Adrenal gland (tissue), 12 donors: Measurements from ENCODE around the gene DOCK7. TPM values are rescaled to one million over a fixed set of nuclear protein-coding genes. Genes with fewer than 3 reads are reported as not detected.

Experiments
- DNase-seq, 7 donors: peaks; one replicate each; pipeline ENCODE4 v3.0.0-alpha.2; 2019 to 2020
- H3K27ac ChIP-seq, 5 donors: fragments of 200-600 bp; sonication (generic) in 4 of 5; 1 replicate in 3 of 5; 2 replicates in 2 of 5; pipeline versions ENCODE4 v1.5.1 to v1.8.0; 2016 to 2020; ENCODE audit warnings: mild to moderate bottlenecking in 1 of 5
- H3K27me3 ChIP-seq: fragments of 200-600 bp; 2 replicates; pipeline ENCODE4 v1.8.0; 2021
- H3K36me3 ChIP-seq, 2 donors: fragments of 200-600 bp; replicated peaks in 1 of 2; 1 replicate in 1 of 2; 2 replicates in 1 of 2; pipeline versions ENCODE4 v1.5.1 to v1.8.0; 2018 to 2022
- H3K4me1 ChIP-seq, 2 donors: fragments of 200-600 bp; replicated peaks in 1 of 2; 1 replicate in 1 of 2; 2 replicates in 1 of 2; pipeline versions ENCODE4 v1.5.1 to v1.8.0; 2018 to 2021
- H3K4me3 ChIP-seq, 4 donors: fragments of 200-600 bp; sonication (generic) in 3 of 4; one replicate each; pipeline ENCODE4 v1.5.1; 2016 to 2018
- H3K9me3 ChIP-seq, 3 donors: fragments of 200-600 bp; sonication (generic) in 1 of 3; replicated peaks in 1 of 3; 1 replicate in 2 of 3; 2 replicates in 1 of 3; pipeline versions ENCODE4 v1.5.1 to v1.8.0; 2016 to 2021
- POLR2A ChIP-seq, 2 donors: fragments of 450-650 bp; IDR thresholded peaks; one replicate each; pipeline ENCODE4 v1.6.1; 2017; ENCODE audit warnings: antibody characterized with exemption in 2 of 2, mild to moderate bottlenecking in 2 of 2, moderate library complexity in 1 of 2
- WGBS, 4 donors: extraction: QIAGEN DNeasy Blood & Tissue Kit in 2 of 4; methylation state at CpG; one replicate each; pipeline versions ENCODE4 v1.1.5 to v1.1.7; 2013 to 2017; 5-methylcytosine and 5-hydroxymethylcytosine counted together
- intact Hi-C, 2 donors: fragments of 100-400 bp; cut with DNase I; formaldehyde crosslinking; loops; one replicate each; pipeline versions ENCODE4 v1.14.1 to v1.15.0; 2022 to 2023
- polyA plus RNA-seq, 3 donors: library from polyadenylated mRNA; stranded (reverse); fragments of 200-250 nt in 2 of 3; fragments of 350-450 nt in 1 of 3; fragmentation: Illumina TruSeq in 1 of 3; extraction: RNeasy Lipid Tissue Mini Kit (QIAGEN cat#74804) in 1 of 3; gene quantifications; one replicate each; pipeline ENCODE4 v1.2.3, GENCODE V29; 2013 to 2014
- total RNA-seq, 9 donors: library from RNA; depleted of rRNA in 4 of 9; stranded (reverse); fragments of >200 nt in 4 of 9; fragments of 120-200 nt in 1 of 9; fragmentation: NEBNext Ultra II Directional in 1 of 9; extraction: Animal tissue kit (Norgen Biotek cat#: 25700) in 1 of 9; gene quantifications; one replicate each; pipeline versions ENCODE4 v1.1.0 to v1.2.4, GENCODE V29; 2013 to 2023
- TF ChIP-seq, protein P1 (sequence below), 6 experiments: fragments of 450-650 bp in 4 of 6; fragments of 200-600 bp in 2 of 6; sonication (generic) in 1 of 6; IDR thresholded peaks; 1 replicate in 5 of 6; 2 replicates in 1 of 6; pipeline versions ENCODE4 v1.5.1 to v1.8.0; 2016 to 2021; ENCODE audit warnings: antibody characterized with exemption in 6 of 6, mild to moderate bottlenecking in 2 of 6, moderate library complexity in 1 of 6
- donor health status: healthy with polysubstance abuse.
- donor health status: Bipolar disorder and iron deficiency.
- donor health status: DM: yes; HTN: yes; CAD: no.
- donor health status: DM: no; HTN: no; CAD: no.
- donor health status: DM: no; HTN: no; CAD: no.
- donor health status: DM: yes; HTN: yes; CAD: no.

DOCK7 gene
- total and polyA plus RNA-seq, 12 donors: 4.7 to 43.0 (median 22.7) TPM

DNA sequence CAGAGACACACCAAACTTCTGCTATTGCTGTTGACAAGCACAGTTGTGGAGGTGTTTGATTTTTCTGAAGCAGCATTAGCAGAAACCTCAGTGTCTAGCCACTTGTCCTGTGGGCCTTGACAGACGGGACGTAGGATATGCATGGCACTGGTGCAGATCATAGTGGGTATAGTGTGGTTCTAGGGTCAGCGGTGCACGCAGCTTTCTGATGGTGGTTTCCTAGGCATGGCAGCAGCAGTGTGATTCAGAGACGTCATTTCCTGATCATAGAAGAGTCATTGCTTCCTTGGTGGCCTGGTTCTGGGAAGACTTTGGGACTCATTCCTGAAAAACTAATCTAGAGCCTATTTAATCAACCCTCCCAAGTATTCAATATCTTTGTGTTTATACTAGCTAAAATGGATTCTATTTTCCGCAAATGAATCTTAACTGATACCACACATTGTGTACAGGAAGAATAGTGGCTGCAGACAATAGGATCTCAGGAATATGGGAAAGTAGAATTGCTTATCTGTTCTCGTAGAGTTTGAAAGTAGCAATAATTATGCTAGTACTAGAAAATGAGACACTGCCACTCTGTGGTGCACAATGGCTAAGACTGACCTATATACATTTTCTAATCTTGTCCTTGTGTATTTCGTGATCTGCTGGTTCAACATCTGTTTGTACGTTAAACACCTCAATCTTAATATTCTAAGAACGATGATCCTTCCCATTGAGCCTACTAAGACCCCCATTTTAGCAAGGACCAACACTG is 254.1 kb downstream of the DOCK7 start:
- H3K4me1 ChIP-seq: peaks cover 9 to 17% of the 10 kb centered on the region in 2 donors
- no peaks in the 10 kb centered on the region for H3K9me3 ChIP-seq
- intact Hi-C loops: no loop called here
- no peak for DNase-seq
- H3K36me3 ChIP-seq: no peaks in the 10 kb centered on the region
- H3K27me3 ChIP-seq: no peaks in the 10 kb centered on the region
- no peak overlapping the region for H3K27ac ChIP-seq
- H3K4me3 ChIP-seq: no peak overlapping the region
- TF ChIP-seq, protein P1, sequence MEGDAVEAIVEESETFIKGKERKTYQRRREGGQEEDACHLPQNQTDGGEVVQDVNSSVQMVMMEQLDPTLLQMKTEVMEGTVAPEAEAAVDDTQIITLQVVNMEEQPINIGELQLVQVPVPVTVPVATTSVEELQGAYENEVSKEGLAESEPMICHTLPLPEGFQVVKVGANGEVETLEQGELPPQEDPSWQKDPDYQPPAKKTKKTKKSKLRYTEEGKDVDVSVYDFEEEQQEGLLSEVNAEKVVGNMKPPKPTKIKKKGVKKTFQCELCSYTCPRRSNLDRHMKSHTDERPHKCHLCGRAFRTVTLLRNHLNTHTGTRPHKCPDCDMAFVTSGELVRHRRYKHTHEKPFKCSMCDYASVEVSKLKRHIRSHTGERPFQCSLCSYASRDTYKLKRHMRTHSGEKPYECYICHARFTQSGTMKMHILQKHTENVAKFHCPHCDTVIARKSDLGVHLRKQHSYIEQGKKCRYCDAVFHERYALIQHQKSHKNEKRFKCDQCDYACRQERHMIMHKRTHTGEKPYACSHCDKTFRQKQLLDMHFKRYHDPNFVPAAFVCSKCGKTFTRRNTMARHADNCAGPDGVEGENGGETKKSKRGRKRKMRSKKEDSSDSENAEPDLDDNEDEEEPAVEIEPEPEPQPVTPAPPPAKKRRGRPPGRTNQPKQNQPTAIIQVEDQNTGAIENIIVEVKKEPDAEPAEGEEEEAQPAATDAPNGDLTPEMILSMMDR (IDR thresholded peaks at IDR 0.05): no peak
- no peak for TF ChIP-seq POLR2A (IDR thresholded peaks at IDR 0.05)
- WGBS, 4 donors: 77 to 88% (median 82%) methylated on average over 10 of the region's 10 CpGs

DNA sequence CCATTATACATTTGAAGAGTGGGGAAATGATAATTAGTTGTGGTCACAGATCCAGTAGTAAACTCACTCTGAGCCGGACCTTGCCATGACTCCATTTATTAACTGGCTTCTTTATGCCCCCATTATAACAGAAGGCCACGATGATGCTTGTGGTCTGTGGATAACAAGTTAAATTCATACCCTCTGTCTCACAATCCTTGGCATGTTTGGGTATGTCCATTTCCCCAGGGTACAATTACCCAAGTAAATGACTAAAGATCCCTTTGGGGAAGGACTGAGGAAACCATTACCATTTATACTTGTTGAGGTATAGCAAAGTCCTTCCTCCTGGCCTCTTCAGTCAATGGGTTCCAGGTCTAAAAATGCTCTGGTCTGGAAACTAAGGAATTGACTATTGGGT is 258.6 kb downstream of the DOCK7 start:
- intact Hi-C loops: no loop called here
- WGBS, 4 donors: 89 to 94% (median 91%) methylated on average over 2 of the region's 2 CpGs
- TF ChIP-seq, protein P1 (IDR thresholded peaks at IDR 0.05): no peak
- H3K27ac ChIP-seq: no peak overlapping the region
- no peak for DNase-seq
- H3K4me3 ChIP-seq: no peak overlapping the region
- H3K36me3 ChIP-seq: no peaks in the 10 kb centered on the region
- no peaks in the 10 kb centered on the region for H3K9me3 ChIP-seq
- H3K27me3 ChIP-seq: no peaks in the 10 kb centered on the region
- no peaks in the 10 kb centered on the region for H3K4me1 ChIP-seq

DNA sequence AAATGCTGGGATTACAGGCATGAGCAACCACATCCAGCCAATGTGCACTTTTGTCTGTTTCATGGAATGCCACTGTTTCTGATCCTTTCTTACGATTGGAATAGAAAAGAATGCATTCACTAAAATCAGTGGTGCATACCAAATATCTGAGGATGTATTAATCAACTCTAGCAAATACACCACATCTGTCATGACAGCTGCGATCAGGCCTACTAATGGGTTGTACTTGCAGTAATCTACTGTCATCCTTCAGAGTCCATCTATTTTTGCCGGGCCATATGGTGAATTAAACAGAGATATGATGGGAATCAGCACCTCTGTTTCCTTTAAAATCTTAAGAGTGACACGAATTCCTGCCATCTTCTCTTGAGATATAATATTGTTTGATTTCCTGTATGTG is 259.8 kb downstream of the DOCK7 start:
- intact Hi-C loops: no loop called here

DNA sequence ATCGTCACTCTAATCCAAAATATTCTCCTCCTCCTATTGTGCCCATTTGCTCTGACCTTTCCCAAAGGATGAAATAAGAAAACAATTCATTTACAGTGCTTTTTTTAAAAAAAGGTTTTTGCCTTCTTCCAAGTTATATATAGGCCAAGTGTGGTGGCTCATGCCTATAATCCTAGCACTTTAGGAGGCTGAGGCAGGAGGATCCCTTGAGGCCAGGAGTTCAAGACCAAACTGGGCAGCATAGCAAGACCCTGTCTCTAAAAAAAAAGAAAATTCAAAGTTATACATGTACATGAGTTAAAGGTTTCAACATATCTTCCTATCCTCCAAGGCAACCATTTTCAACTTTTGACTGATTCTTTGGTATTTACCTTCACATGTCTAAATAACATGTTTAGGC is 261.4 kb downstream of the DOCK7 start:
- H3K36me3 ChIP-seq: no peaks in the 10 kb centered on the region
- no peak overlapping the region for H3K27ac ChIP-seq
- H3K9me3 ChIP-seq: no peaks in the 10 kb centered on the region
- H3K27me3 ChIP-seq: no peaks in the 10 kb centered on the region
- no peak overlapping the region for H3K4me3 ChIP-seq
- intact Hi-C loops: no loop called here
- 78 to 85% (median 84%) methylated on average over 1 of the region's 1 CpG for WGBS, 4 donors
- H3K4me1 ChIP-seq: no peaks in the 10 kb centered on the region
- no peak for DNase-seq
- TF ChIP-seq, protein P1 (IDR thresholded peaks at IDR 0.05): no peak
- no peak for TF ChIP-seq POLR2A (IDR thresholded peaks at IDR 0.05)

More for the DNA sequence above, 259.8 kb downstream of the DOCK7 start:
- Histone ChIP-seq H3K27me3 (no peaks in the 10 kb centered on the region), H3K36me3 (no peaks in the 10 kb centered on the region), H3K9me3 (no peaks in the 10 kb centered on the region), H3K27ac (no peak overlapping the region), H3K4me1 (no peaks in the 10 kb centered on the region), H3K4me3 (no peak overlapping the region)
- DNase-seq: no peak
- WGBS, 4 donors: 71 to 78% (median 75%) methylated on average over 4 of the region's 4 CpGs
- TF ChIP-seq, protein P1 (IDR thresholded peaks at IDR 0.05): no peak
- TF ChIP-seq POLR2A (IDR thresholded peaks at IDR 0.05): no peak
